Left ventricle myocardium superior (tissue), 1 donor: ENCODE data around the gene LDHD. TPM values are rescaled to one million over a fixed set of nuclear protein-coding genes. Genes with fewer than 3 reads are reported as not detected.

ENCODE experiments used
- ATAC-seq: fragments of 200-7000 bp; cut with Tn5 transposase; one replicate; pipeline ENCODE4 v1.9.1; 2020; ENCODE audit warnings: mild to moderate bottlenecking, moderate library complexity
- DNase-seq: peaks from one replicate; pipeline ENCODE4 v3.0.0-alpha.2; 2020
- intact Hi-C: fragments of 100-400 bp; cut with micrococcal nuclease; formaldehyde crosslinking; loops from one replicate; pipeline ENCODE4 v1.11.0; 2022
- total RNA-seq: library from RNA; stranded (reverse); fragmentation: NEBNext Ultra II Directional; extraction: Animal tissue kit (Norgen Biotek cat#: 25700); gene quantifications from one replicate; pipeline ENCODE4 v1.2.1, GENCODE V29; 2021
- donor health status: DM: no; HTN: yes; CAD: no; lungs with severe emphysema.

Gene LDHD
- total RNA-seq, 1 donor from 2014 or later = 83.3 TPM

- intact Hi-C loops = no loop called here
- DNase-seq = peak; percentile 70
- peak; percentile 94 for ATAC-seq
These were observed 29.1 kb downstream of the LDHD start for GRCh38 chr16:75087375-75087979.

- ATAC-seq (no peak), DNase-seq (no peak)
- intact Hi-C loops = no loop called here
These were observed 29.7 kb downstream of the LDHD start for GRCh38 chr16:75086688-75087374.

GRCh38 chr16:75086281-75086680 lies 30.3 kb downstream of the LDHD start:
- intact Hi-C loops = no loop called here
- DNase-seq = no peak
- no peak for ATAC-seq

GRCh38 chr16:75085556-75085955 lies 31.0 kb downstream of the LDHD start:
- intact Hi-C loops = no loop called here
- ATAC-seq (no peak), DNase-seq (no peak)

- no peak for ATAC-seq
These were observed 32.8 kb downstream of the LDHD start for GRCh38 chr16:75083813-75084212.

GRCh38 chr16:75081179-75081859 lies 35.3 kb downstream of the LDHD start:
- intact Hi-C loops = no loop called here
- no peak for ATAC-seq
- DNase-seq = no peak

More at GRCh38 chr16:75083813-75084212, 32.8 kb downstream of the LDHD start:
- no peak for DNase-seq
- intact Hi-C loops = no loop called here

- intact Hi-C loops = no loop called here
- DNase-seq = no peak
- no peak for ATAC-seq
These were observed 36.2 kb downstream of the LDHD start for GRCh38 chr16:75080205-75081029.

- intact Hi-C loops = no loop called here
- ATAC-seq (no peak), DNase-seq (no peak)
These were observed 37.1 kb downstream of the LDHD start for GRCh38 chr16:75079346-75079926.

GRCh38 chr16:75078886-75079285 lies 37.7 kb downstream of the LDHD start:
- intact Hi-C loops = no loop called here
- DNase-seq (no peak), ATAC-seq (no peak)

GRCh38 chr16:75075688-75076268 lies 40.8 kb downstream of the LDHD start:
- DNase-seq (no peak), ATAC-seq (no peak)

GRCh38 chr16:75074920-75075687 lies 41.5 kb downstream of the LDHD start:
- ATAC-seq = peak; percentile 61
- DNase-seq = peak; percentile 42

More at GRCh38 chr16:75075688-75076268, 40.8 kb downstream of the LDHD start:
- intact Hi-C loops = no loop called here

GRCh38 chr16:75074304-75074793 lies 42.2 kb downstream of the LDHD start:
- intact Hi-C loops = no loop called here
- DNase-seq (no peak), ATAC-seq (no peak)

More at GRCh38 chr16:75074920-75075687, 41.5 kb downstream of the LDHD start:
- intact Hi-C loops = no loop called here

GRCh38 chr16:75073545-75074303 lies 42.9 kb downstream of the LDHD start:
- DNase-seq (no peak), ATAC-seq (no peak)
- intact Hi-C loops = no loop called here

- no peak for DNase-seq
- intact Hi-C loops = no loop called here
- ATAC-seq = no peak
These were observed 44.2 kb downstream of the LDHD start for GRCh38 chr16:75072239-75072947.

GRCh38 chr16:75071621-75072020 lies 45.0 kb downstream of the LDHD start:
- no peak for ATAC-seq
- no peak for DNase-seq
- intact Hi-C loops = no loop called here

- intact Hi-C loops = no loop called here
- ATAC-seq = peak; percentile 86
- DNase-seq = peak; percentile 84
These were observed 46.4 kb downstream of the LDHD start for GRCh38 chr16:75070012-75070841.
